GM10266 (cell line): ENCODE results near the gene KCNG2.
A peak's percentile ranks its signal among the peaks of the same experiment; 100 is the strongest.

Experiments
- DNase-seq: peaks from one replicate; pipeline ENCODE4 v3.0.0; 2012; ENCODE audit errors: extremely low spot score
- CTCF ChIP-seq: IDR thresholded peaks from 2 replicates; pipeline ENCODE4 v1.5.1; 2012; ENCODE audit warnings: mild to moderate bottlenecking, low read depth; ENCODE audit not compliant: control insufficient read depth, insufficient read depth; ENCODE audit errors: missing control alignments

The KCNG2 gene

DNA sequence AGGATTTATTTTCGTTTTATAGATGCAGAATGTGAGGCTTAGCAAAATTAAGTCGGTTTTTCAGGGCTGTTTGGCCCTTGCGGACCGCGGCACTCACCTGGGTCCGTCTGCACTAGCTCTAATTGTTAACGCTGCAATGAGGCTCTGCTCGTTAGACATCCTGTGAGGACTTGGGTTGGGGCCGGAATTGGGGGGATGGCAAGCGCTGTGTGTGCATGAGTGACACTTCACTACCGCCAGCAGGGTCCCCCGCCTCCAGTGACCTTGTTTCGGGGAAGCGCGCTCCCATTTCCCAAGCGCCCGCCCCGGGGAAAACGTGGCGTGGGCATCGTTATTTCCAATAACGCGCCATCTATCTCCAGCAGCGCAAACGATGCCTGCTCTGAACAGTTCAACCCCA is 54.2 kb downstream of the KCNG2 start:
- DNase-seq, result no peak
- TF ChIP-seq CTCF, result no peak

DNA sequence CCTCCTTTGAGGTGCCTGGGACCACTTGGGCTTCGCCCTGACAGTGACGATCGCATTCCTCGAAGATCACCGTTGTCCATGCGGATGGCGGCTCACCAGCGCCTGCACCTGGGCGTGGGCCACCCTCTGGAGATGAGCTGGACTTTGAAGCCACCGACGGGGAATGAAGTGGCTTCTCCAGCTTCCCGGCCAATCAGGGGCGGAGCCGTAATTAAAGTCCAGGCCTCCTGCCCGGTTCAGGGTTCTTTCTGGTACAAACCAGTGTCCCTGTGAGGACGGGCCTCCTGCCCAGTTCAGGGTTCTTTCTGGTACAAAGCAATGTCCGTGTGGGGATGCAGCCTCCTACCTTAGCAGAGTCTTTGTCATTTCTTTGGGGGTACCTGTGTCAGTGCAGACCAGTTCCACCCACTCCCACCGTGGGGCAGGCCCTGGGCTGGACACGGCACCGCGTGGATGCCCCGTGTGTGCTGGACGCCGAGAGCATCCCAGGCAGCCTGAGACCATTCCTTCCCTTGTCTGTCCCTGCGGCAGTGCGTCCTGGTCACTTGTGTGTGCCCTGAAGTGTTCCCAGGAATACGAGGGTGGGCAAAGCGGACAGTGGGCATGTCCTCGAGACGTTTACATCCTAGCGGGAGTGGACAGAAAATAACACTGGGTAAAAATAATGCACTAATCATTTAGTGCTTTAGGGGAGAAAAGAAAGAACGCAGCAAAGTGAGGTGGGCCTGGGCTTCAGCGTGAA is 55.0 kb downstream of the KCNG2 start:
- TF ChIP-seq CTCF, result no peak
- no peak for DNase-seq

GRCh38 chr18:79853303-79853992 is 55.7 kb downstream of the KCNG2 start:
- DNase-seq, result no peak
- TF ChIP-seq CTCF, result no peak

- no peak for DNase-seq
- TF ChIP-seq CTCF, result no peak
Observed at GRCh38 chr18:79853993-79854364, 56.2 kb downstream of the KCNG2 start.

DNA sequence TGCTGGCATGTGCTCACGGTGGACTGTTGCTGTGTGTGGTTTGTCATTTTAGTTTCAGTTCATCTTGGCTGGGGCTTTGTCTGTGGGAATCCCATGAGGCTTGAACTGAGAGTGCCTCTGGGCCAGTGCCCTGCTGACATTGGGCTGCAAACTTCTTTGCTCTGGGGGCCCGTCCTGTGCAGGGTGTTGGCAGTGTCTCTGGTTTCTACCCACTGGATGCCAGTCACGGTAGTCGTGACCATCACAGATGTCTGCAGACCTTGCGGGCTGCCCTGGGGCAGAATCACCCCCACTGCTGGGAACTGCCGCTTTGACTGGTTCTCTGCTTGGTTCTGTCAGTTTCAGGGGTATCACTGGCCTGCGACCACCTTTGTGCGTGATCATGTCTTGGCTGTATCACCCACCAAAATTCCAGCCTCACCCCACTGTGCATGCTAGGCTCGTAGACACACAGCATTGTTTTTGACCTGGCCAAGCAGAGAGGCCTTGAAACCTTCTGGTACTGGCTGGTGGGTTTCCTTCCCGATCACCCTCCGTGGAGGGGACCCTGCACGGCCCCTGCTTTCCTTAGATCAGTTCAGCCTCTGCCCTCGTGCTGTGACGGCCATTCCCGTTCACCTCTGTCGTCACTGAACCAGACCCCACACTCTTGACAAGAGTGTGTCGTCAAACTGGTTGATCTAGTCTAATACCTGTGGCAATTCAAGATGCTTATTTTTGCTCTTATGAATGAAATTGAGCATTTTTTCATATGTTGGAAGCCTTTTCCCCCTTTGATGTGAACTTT is 57.6 kb downstream of the KCNG2 start:
- peak; percentile 75 for DNase-seq
- no peak for TF ChIP-seq CTCF

GRCh38 chr18:79856119-79857007 is 58.6 kb downstream of the KCNG2 start:
- no peak for TF ChIP-seq CTCF
- peak; percentile 78 for DNase-seq
